GM18951 (cell line): Measurements from ENCODE around the gene KIAA0408.
"Not testable (repeated sequence)": the region's sequence is repeated elsewhere in the genome, so short reads cannot be mapped to it uniquely, and the experiment has no call there.

Source experiments
- POLR2A ChIP-seq: IDR thresholded peaks from 4 replicates; pipeline ENCODE4 v1.6.1; 2011; ENCODE audit warnings: mild to moderate bottlenecking; ENCODE audit not compliant: insufficient read length, insufficient read depth; ENCODE audit errors: extremely low read depth
- in situ Hi-C: fragments of 300-500 bp; cut with MboI; formaldehyde crosslinking; loops from one replicate; pipeline ENCODE4 v1.12.0; 2022; ENCODE audit warnings: low sequenced_read_pairs, mixed read lengths, inconsistent platforms; ENCODE audit not compliant: unreplicated experiment

The KIAA0408 gene

GRCh38 chr6:127420556-127420955, 38.6 kb downstream of the KIAA0408 start:
- TF ChIP-seq POLR2A, result no peak
- in situ Hi-C loops, result no loop called here

GRCh38 chr6:127415096-127415495, 44.1 kb downstream of the KIAA0408 start:
- in situ Hi-C loops, result no loop called here
- no peak for TF ChIP-seq POLR2A

GRCh38 chr6:127413123-127413522, 46.1 kb downstream of the KIAA0408 start:
- in situ Hi-C loops, result not testable (repeated sequence)

- in situ Hi-C loops, result not testable (repeated sequence)
These were observed 47.2 kb downstream of the KIAA0408 start for GRCh38 chr6:127412016-127412415.
